RWPE2 (cell line): ENCODE results near the gene TRPC4AP.
A peak's percentile ranks its signal among the peaks of the same experiment; 100 is the strongest.

Experiments
- ATAC-seq: fragments of 200-7000 bp; cut with Tn5 transposase; 3 replicates; pipeline ENCODE4 v1.9.1; 2021; ENCODE audit warnings: low read depth
- DNase-seq: peaks from one replicate; pipeline ENCODE4 v3.0.0-alpha.2; 2020; ENCODE audit warnings: low spot score
- H3K27ac ChIP-seq: fragments of 450-650 bp; 2 replicates; pipeline ENCODE4 v1.5.1; 2017; ENCODE audit warnings: mild to moderate bottlenecking; ENCODE audit not compliant: poor library complexity, severe bottlenecking
- H3K27me3 ChIP-seq: fragments of 250-450 bp; sonication (Bioruptor Pico); 2 replicates; pipeline ENCODE4 v1.5.1; 2021; ENCODE audit warnings: mild to moderate bottlenecking, moderate library complexity; ENCODE audit not compliant: insufficient read depth, poor library complexity, severe bottlenecking
- H3K36me3 ChIP-seq: fragments of 250-450 bp; sonication (Bioruptor Pico); 2 replicates; pipeline ENCODE4 v1.5.1; 2020; ENCODE audit warnings: low read depth, mild to moderate bottlenecking, moderate library complexity
- H3K4me1 ChIP-seq: fragments of 250-450 bp; sonication (Bioruptor Pico); 2 replicates; pipeline ENCODE4 v1.5.1; 2021; ENCODE audit warnings: mild to moderate bottlenecking, moderate library complexity; ENCODE audit not compliant: insufficient read depth, poor library complexity, severe bottlenecking
- H3K4me3 ChIP-seq: fragments of 250-450 bp; sonication (Bioruptor Pico); 2 replicates; pipeline ENCODE4 v1.5.1; 2021; ENCODE audit warnings: mild to moderate bottlenecking, moderate library complexity; ENCODE audit not compliant: severe bottlenecking
- H3K9me3 ChIP-seq: fragments of 250-450 bp; sonication (Bioruptor Pico); 2 replicates; pipeline ENCODE4 v1.5.1; 2021; ENCODE audit warnings: mild to moderate bottlenecking, moderate library complexity; ENCODE audit not compliant: severe bottlenecking
- CTCF ChIP-seq: fragments of 450-650 bp; IDR thresholded peaks from one replicate; pipeline ENCODE4 v1.5.1; 2017; ENCODE audit warnings: mild to moderate bottlenecking, moderate library complexity; ENCODE audit not compliant: poor library complexity, severe bottlenecking

Gene TRPC4AP

GRCh38 chr20:34998331-34998950, 94.2 kb downstream of the TRPC4AP start:
- ATAC-seq, result peak; percentile 11; the same call in 1 of the 3 replicates
- H3K27ac ChIP-seq, result no peak overlapping the region
- peak; percentile 88 for DNase-seq
- H3K36me3 ChIP-seq, result peaks cover 45% of the 10 kb centered on the region
- TF ChIP-seq CTCF, result peak; percentile 35
- H3K4me3 ChIP-seq, result no peak overlapping the region
- no peaks in the 10 kb centered on the region for H3K4me1 ChIP-seq
- H3K9me3 ChIP-seq, result no peaks in the 10 kb centered on the region
- no peaks in the 10 kb centered on the region for H3K27me3 ChIP-seq

GRCh38 chr20:34997774-34998173, 94.8 kb downstream of the TRPC4AP start:
- DNase-seq, result no peak
- H3K27me3 ChIP-seq, result no peaks in the 10 kb centered on the region
- no peaks in the 10 kb centered on the region for H3K4me1 ChIP-seq
- no peak overlapping the region for H3K4me3 ChIP-seq
- peaks cover 38% of the 10 kb centered on the region for H3K36me3 ChIP-seq
- no peak overlapping the region for H3K27ac ChIP-seq
- no peak for ATAC-seq
- no peak for TF ChIP-seq CTCF
- no peaks in the 10 kb centered on the region for H3K9me3 ChIP-seq

GRCh38 chr20:34997131-34997561, 95.5 kb downstream of the TRPC4AP start:
- Histone ChIP-seq H3K4me1 (no peaks in the 10 kb centered on the region), H3K4me3 (no peak overlapping the region), H3K9me3 (no peaks in the 10 kb centered on the region), H3K27ac (no peak overlapping the region), H3K36me3 (peaks cover 32% of the 10 kb centered on the region), H3K27me3 (no peaks in the 10 kb centered on the region)
- DNase-seq (no peak), ATAC-seq (no peak)
- TF ChIP-seq CTCF, result no peak

- Histone ChIP-seq H3K4me3 (no peak overlapping the region), H3K4me1 (no peaks in the 10 kb centered on the region), H3K27me3 (no peaks in the 10 kb centered on the region), H3K9me3 (no peaks in the 10 kb centered on the region), H3K36me3 (peaks cover 26% of the 10 kb centered on the region), H3K27ac (no peak overlapping the region)
- DNase-seq, result no peak
- TF ChIP-seq CTCF, result no peak
- ATAC-seq, result no peak
These were observed 96.2 kb downstream of the TRPC4AP start for GRCh38 chr20:34996243-34997028.

- peaks cover 18% of the 10 kb centered on the region for H3K36me3 ChIP-seq
- H3K9me3 ChIP-seq, result no peaks in the 10 kb centered on the region
- H3K4me1 ChIP-seq, result no peaks in the 10 kb centered on the region
- no peak for ATAC-seq
- TF ChIP-seq CTCF, result no peak
- no peak overlapping the region for H3K4me3 ChIP-seq
- H3K27me3 ChIP-seq, result no peaks in the 10 kb centered on the region
- no peak overlapping the region for H3K27ac ChIP-seq
- no peak for DNase-seq
These were observed 96.9 kb downstream of the TRPC4AP start for GRCh38 chr20:34995696-34996095.
